GM08714 (cell line): ENCODE data around the gene PSMD12.
"Not testable (repeated sequence)": the region's sequence is repeated elsewhere in the genome, so short reads cannot be mapped to it uniquely, and the experiment has no call there.

Experiments used
- H3K4me3 ChIP-seq: fragments of 200-500 bp; sonication (Bioruptor generic); 2 replicates; pipeline ENCODE4 v1.5.1; 2014; ENCODE audit warnings: mild to moderate bottlenecking, low read length, inconsistent platforms
- ZNF274 ChIP-seq: IDR thresholded peaks from 2 replicates; pipeline ENCODE4 v1.6.1; 2012; ENCODE audit warnings: mild to moderate bottlenecking, low read depth, low read length

PSMD12 gene

GRCh38 chr17:67353929-67354574 lies 12.3 kb downstream of the PSMD12 start:
- TF ChIP-seq ZNF274: no peak
- no peak overlapping the region for H3K4me3 ChIP-seq

GRCh38 chr17:67353161-67353560 lies 13.2 kb downstream of the PSMD12 start:
- no peak for TF ChIP-seq ZNF274
- no peak overlapping the region for H3K4me3 ChIP-seq

- H3K4me3 ChIP-seq: no peak overlapping the region
- TF ChIP-seq ZNF274: no peak
These were observed 17.0 kb downstream of the PSMD12 start for GRCh38 chr17:67349420-67349819.

- H3K4me3 ChIP-seq: no peak overlapping the region
- TF ChIP-seq ZNF274: no peak
These were observed 18.6 kb downstream of the PSMD12 start for GRCh38 chr17:67347826-67348225.

GRCh38 chr17:67343237-67343636 lies 23.1 kb downstream of the PSMD12 start:
- TF ChIP-seq ZNF274: no peak
- H3K4me3 ChIP-seq: no peak overlapping the region

GRCh38 chr17:67338353-67338752 lies 28.0 kb downstream of the PSMD12 start:
- H3K4me3 ChIP-seq: not testable (repeated sequence)

GRCh38 chr17:67336859-67337258 lies 29.5 kb downstream of the PSMD12 start:
- no peak for TF ChIP-seq ZNF274
- H3K4me3 ChIP-seq: no peak overlapping the region

- TF ChIP-seq ZNF274: no peak
- no peak overlapping the region for H3K4me3 ChIP-seq
These were observed 31.0 kb downstream of the PSMD12 start for GRCh38 chr17:67335245-67335835.

GRCh38 chr17:67332162-67332508 lies 34.2 kb downstream of the PSMD12 start:
- H3K4me3 ChIP-seq: not testable (repeated sequence)

- H3K4me3 ChIP-seq: not testable (repeated sequence)
These were observed 34.8 kb downstream of the PSMD12 start for GRCh38 chr17:67331381-67332161.

GRCh38 chr17:67328026-67328425 lies 38.4 kb downstream of the PSMD12 start:
- no peak overlapping the region for H3K4me3 ChIP-seq
- no peak for TF ChIP-seq ZNF274

GRCh38 chr17:67326959-67327745 lies 39.2 kb downstream of the PSMD12 start:
- not testable (repeated sequence) for H3K4me3 ChIP-seq

- TF ChIP-seq ZNF274: no peak
- no peak overlapping the region for H3K4me3 ChIP-seq
These were observed 39.9 kb downstream of the PSMD12 start for GRCh38 chr17:67326440-67326839.

- TF ChIP-seq ZNF274: no peak
- H3K4me3 ChIP-seq: no peak overlapping the region
These were observed 42.0 kb downstream of the PSMD12 start for GRCh38 chr17:67324330-67324729.

- TF ChIP-seq ZNF274: no peak
- no peak overlapping the region for H3K4me3 ChIP-seq
These were observed 42.9 kb downstream of the PSMD12 start for GRCh38 chr17:67323445-67323844.
